Left renal cortex interstitium (tissue), 4 donors: Measurements from ENCODE around the gene JPH3. TPM values are rescaled to one million over a fixed set of nuclear protein-coding genes. Genes with fewer than 3 reads are reported as not detected.

Experiments used
- DNase-seq, 4 donors: peaks; one replicate each; pipeline ENCODE4 v3.0.0-alpha.2; 2013; ENCODE audit warnings: low read depth in 4 of 4, low spot score in 2 of 4, missing footprints in 1 of 4
- polyA plus RNA-seq, 4 donors: library from polyadenylated mRNA; unstranded; fragments of 120-200 nt; gene quantifications; one replicate each; pipeline ENCODE4 v1.2.1, GENCODE V29; 2013; ENCODE audit not compliant: insufficient read length in 4 of 4

JPH3 gene
- polyA plus RNA-seq, 4 donors: 0.49 to 1.3 (median 0.91) TPM

DNA sequence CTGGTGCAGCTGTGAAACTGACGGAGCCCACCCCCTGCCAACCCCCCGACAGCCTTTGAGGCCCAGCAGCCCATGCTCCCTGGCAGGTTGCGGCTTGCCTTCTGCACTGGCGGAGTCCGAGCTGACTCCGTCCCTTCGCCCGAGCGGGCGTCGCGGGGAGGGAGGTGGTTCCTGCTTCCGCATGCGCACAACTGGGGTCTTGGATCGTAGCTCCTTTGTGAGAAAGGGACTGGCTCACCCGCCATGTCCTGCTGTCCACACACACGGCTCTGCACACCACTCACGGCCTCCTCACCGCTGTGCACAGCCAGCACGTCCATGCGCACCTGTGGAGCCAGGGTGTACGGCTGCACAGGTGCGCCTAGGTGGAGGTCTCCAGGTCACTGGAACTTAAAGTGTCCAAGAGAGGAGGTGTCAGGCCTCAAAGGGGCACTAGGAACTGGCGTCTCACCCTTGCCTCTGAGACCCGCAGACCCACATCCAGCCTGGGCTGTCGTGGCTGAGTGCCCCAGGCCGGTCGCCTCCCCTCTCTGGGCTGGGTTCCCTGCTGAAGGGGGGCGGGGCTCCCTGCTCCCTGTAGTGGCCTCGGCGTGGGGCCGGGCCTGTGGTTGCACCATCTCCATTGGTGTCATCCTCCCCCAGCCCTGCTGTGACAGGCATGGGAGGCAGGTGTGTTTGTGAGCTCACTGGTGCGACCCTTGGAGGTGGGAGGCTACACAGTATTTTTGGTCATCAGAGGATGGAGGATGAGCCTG, 45.3 kb downstream of the JPH3 start:
- no peak for DNase-seq

DNA sequence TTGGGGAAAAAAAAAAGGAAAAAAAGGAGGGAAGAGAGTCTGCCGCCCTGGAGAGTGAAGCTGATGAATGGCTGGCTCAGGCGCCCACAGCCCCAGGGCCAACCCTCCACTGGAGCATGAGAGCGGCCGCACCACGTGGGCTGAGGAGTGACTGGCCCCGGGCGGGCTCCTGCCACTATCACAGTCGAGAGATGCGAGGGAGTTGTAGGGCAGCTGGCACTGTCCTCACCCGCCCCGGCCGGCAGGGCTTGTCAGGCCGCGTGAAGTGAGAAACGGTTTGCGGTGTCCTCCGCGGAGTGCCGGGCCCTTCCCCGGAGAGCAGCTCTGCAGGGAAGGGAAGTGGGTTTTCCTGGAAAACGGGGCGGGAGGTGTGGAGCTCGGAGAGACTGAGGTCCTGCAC, 45.9 kb downstream of the JPH3 start:
- peak in 1 of 4 donors; percentile 25 for DNase-seq

DNA sequence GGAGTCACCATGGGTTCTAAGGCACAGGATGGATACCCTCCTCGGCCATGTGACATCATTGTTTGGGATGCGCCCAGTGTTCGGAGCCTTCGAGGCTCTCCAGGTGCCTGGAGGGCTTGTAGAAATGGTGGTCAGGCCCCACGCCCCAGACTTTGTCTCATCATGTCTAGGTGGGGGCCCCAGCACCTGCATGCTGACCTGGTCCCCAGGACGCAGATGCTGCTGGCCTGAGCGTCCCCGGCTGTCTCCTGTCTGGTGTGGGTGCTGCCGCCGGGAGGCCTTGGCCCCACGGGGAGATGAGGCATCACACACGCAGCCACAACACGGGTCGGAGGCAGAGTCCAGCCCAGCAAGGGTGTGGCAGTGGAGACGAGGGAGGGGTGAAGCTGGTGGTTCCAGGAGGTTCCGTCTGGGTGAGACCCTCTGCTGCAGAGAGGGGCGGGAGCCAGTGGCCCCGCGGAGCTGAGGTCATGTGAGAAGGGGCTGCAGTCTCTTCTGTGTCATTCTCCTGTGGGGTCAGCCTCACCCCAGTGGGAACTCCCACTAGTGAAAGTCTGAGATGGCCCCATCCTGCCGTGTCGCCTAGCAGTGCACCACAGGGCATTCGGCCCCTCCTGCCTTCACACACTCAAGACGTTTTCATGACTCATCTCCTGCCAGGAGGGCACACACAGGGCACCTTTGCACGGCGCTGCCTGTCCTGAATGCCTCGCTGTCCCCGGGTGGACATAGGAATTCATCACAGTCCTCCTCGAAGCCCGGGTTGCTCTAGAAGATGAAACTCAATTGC, 46.6 kb downstream of the JPH3 start:
- DNase-seq: no peak

DNA sequence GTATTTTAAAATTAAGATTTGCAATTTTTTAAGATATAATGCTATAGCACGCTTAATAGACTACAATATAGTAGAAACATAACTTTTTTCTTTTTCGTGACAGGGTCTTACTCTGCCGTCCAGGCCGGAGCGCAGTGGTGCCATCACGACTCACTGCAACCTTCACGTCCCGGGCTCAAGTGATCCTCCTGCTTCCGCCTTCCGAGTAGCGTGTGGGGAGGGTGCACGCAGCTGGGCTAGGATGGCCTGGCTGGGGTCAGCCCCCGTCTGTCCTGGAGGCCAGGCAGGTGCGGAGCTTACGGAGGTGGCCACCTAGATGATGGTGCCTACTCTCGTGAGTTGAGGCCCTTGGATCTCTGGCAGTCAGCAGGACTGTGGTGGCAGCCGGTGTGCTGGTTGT, 50.1 kb downstream of the JPH3 start:
- no peak for DNase-seq

DNA sequence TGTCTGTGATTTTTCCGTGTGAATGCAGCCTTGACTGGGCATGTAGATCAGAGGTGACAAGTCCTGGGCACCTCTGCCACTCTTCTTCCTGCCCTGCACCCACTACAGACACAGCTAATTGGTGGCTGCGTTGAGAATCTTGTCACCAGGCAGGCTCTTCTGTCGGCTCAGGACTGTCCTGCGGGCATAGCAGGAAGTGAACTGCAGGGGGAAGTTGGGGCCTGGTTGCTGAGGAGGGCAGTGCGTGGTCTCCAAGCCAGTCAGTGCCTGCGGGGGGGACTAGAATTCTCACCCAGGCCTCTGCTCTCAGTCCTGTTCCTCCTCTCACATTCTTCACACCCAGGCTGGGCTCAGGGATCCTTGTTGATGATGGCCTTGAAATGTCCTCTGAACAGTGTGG, 50.5 kb downstream of the JPH3 start:
- no peak for DNase-seq

DNA sequence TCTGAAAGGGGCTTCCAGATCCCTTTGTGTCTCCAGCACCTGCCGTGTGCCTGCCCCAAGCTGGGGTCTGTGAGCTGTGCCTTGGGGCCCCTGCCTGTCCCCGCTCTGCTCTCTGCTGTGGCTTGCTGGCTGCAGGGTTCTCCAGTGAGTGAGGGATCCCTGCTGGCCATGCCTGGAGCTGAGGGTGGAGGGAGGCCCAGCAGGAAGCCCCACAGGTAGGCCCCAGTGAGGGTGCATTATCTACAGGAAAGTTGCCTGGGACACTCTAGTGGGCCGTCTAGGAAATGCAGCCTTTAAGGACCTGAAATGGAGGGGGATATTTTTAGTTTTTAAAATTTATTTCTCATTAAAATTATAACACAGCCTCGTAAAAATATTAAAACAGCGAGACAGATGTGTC, 50.9 kb downstream of the JPH3 start:
- no peak for DNase-seq

DNA sequence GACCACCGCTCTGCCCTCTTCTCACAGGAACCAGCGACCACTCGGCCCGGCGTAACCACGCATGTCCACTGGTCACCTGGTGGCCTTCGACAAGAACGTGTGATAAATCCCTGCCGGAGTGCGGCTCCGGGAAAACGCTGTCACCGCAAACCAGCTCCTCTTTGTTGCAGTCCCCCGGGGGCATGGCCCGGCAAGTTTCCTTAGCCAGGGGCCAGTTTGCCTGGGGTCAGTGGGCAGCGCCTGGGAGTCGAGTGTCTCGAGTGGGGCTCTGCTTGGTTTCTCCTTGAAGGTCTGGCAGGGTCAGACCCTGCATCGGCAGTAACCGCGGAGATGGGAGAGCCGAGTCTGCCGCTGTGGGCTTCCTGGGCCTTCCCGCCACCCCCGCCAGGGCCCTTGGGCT, 52.5 kb downstream of the JPH3 start:
- no peak for DNase-seq

DNA sequence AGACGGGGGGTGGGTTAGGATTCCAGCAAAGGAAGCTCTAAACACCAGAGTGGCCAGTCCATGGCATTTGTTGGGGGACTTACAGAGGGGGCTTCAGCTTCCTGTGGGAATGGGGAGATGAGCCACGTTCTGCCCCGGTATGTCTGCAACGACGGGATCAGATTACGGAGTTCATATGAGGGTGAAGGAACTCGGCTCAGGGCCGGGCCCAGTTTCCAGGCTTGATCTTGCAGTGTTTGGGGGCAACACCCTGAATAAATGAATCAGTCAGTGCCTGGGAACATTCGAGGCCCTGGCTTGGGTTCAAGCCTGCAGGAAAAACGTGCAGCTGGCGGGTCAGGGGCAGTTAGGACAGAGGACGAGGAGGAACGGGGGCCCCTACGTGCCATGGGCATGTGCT, 54.0 kb downstream of the JPH3 start:
- DNase-seq: no peak

DNA sequence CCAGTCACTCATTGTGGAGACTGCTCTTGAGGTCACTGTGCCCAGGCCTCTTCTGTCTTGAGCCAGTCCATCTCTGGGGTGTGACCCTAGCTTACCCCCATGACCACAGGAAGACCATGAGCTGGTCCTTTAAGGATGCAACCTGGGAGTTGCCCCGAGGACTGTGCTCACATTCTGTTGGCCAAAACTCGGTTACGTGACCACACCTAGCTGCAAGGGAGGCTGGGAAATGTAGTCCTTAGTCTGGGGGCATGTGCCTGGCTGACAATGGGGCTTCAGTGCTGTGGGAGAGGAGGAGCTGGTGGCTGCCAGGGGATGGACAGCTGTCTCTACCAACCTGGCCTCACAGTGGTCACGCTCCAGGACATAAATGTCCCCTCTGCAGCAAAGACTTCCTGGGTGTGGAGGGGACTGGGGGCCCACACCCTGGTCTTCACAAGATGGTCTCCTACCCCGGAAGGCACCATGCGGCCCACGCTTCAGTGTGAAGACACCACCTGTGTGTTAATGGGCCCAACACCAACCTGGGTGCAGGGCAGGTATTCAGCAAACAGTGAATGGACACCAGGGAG, 55.4 kb downstream of the JPH3 start:
- DNase-seq: no peak

DNA sequence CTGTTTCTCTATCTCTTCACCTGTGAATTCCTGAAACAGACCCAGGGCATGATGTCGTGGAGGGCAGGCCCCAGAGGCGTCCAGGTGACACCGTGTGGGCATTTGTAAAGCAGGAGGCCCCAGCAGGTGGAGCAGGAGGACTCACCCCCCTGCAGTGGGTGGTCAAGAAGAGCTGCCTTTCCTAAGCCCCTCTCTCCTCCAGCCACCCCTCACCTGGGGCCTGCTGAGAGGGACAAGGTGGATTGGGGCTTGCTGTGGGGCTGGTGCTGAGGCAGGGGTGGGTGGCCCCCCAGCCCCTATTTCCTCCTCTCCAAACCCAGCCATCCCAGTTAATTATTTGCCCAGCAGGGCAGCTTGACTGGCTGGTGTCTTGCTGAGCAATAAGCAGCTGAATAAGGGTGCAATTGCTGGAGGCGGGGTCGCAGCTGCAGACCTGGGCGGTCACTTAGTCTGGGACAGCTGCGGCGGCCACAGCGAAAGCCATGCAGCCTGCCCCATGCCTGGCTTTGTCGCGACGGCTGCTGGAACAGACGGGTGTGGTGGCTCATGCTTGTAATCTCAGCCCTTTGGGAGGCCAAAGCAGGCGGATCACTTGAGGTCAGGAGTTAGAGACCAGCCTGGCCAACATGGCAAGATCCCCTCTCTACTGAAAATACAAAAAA, 56.4 kb downstream of the JPH3 start:
- DNase-seq: no peak

DNA sequence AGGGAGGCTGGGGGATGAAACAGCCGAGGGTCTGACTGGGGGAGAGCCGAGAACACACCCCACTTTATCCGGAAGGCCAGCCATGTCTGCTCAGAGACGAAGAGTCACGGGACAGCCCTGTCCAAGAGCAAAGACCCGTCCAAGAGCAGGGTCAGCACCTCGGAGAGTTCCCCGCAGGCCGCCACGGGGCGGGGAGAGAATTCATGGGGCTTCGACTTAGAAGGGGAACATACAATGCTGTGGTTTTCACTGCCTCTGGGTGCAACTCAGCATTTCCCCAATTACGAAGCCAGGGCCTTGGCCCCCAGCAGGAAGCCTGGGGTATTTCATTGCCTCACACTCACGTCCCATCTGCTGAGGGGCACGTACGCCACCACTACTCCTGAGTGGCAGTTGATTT, 59.3 kb downstream of the JPH3 start:
- peak in 3 of 4 donors; percentile 28 to 66 (median 45) for DNase-seq

DNA sequence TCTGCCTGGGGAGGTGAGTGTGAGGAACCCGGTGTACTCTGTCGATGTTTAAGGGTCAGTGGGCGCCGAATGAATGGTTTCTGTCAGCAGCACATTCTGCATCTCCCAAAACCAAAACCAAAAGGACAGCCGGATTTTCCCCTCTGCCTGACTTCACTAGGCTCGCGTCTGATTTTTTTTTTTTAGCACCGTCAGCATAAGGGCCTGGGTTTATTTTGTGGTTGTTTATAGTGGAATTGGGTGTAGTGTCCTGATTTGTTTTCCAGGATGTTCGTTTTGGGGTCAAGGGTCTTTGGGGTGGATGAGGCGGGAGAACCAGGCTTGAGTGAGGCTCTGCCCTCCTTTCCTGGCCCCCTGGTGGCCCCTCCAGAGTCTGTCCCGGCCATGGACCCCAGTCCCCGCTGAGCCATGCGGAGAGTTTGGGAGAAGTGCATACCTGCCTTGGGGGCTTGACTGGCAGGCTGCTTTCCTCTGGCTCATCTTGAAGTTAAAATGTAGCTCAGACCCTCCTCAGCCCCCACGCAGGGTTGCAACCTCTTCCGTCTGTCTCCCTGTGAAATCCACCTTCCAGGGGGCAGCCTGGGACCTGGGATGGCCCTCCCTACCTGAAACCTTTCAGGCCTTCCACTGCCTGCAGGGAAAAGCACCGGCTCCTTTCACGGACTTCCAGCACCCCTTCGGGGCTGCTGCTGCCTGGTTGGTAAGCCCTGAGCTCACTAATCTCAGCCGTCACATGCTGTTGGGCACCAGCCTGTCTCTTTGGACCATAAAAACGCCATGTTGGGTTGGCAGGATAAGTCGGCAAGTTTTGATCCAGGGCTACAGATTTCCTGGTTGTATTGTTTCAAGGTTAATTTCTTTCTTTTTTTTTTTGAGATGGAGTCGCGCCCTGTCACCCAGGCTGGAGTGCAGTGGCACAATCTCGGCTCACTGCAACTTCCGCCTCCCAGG, 60.2 kb downstream of the JPH3 start:
- no peak for DNase-seq

DNA sequence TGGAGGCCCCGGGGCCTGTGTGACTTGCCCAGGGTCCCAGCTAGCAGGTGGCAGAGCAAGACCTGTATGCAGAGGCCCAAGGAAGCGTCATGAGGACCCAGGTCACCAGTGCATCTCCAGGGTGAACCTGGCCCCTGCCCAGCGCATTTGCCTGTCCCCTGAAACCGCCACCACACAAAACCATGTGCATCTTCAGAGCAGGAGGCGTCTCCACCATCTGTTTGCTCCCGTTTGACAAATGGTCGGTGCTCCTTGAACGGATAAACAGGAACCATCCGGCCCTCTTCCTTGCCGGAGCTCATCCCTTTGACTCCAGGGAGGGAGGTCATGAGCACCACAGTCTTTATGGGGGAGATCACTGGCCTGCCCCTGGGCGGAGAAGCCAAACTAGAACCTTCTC, 62.5 kb downstream of the JPH3 start:
- no peak for DNase-seq

DNA sequence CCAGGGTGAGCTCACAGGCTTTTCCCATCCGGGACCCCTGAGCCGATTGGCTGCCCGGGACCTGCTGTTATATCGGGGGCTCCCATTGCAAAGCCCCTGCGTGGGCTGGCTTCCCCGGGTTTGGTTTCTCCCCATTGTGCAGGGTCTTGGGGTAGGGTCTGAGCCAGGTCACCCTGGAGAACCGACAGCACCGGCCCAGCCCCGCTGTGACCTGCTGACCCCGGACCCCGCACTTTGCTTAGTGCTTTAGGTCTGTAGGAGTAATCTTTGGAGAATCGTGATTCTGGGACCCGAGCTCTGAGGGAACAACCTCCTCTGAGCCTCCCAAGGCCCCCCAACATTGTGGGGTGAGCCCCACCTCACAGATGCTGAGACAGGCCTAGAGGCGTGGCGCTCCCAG, 62.9 kb downstream of the JPH3 start:
- DNase-seq: no peak

DNA sequence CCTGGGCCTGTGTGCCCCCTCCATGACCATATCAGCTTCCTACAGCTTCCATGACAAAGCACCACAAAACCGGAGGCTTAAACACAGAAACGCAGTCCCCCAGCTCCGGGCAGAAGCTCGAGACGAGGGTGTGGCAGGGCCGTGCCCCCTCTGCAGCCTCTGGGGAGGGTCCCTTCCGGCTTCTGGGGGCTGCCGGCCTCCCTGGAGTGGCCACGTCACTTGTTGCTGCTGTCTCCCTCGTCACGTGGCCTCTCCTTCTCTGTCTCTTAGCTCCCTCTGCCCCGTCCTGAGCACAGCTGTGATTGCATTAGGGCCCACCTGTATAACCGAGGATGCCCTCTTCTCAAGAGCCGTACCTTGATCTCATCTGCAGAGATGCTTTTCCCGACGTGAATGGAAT, 64.6 kb downstream of the JPH3 start:
- DNase-seq: no peak

DNA sequence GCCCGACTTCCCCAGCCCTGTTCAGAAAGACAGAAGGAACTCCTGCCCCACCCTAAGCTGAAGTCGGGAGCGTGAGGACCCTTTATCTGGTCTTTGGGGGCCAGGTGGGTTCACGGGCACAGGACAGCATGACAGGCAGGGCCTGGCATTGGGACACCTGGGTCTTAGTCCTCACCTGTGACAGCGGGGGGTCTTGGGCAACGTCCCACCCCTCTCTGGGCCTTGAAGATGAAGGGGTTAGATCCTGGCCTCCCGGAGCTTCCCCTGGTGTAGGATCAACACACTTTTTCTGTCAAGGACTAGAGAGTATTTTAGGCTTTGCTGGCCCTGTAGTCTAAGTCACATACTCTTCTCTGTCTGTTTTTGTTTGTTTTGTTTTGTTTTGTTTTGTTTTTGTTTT, 65.1 kb downstream of the JPH3 start:
- DNase-seq: no peak

DNA sequence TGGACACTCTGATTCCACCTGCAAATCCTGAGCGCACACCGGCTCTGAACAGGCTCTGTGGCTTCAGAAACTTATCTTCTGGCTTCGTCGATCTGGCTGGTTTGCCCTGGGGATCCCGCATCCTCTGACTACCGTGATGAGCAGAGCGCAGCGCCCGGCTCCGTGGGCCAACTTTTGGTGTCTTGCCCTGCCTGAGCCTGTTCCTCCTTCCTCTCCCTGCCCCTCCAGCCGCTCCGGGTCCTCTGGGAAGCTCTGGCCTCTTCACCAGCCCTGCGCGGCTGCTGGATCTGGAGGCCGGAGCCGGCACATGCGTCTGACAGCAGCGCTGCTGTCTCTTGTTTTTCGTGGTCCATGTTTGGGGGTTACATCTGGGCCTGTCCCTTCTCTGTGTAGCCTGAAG, 65.6 kb downstream of the JPH3 start:
- no peak for DNase-seq

DNA sequence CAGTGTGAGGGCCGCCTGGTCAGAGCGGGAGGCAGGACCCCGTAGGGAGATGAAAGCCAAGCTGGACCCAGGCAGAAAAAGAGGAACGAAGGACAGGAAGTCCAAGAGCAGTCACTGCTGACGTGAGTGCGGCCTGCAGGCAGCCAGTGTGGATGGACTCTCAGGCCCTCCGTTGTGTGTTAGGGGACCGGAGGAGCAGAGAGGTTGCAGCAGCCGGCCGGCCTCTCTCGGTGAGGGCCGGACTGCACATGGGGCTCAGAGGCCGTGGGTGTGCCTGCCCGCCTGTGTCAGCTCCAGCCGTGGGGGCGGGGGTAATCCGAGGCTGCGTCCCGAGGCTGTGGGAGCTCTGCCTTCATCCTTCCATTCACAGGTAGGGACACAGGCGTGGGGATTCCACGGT, 67.4 kb downstream of the JPH3 start:
- DNase-seq: no peak

DNA sequence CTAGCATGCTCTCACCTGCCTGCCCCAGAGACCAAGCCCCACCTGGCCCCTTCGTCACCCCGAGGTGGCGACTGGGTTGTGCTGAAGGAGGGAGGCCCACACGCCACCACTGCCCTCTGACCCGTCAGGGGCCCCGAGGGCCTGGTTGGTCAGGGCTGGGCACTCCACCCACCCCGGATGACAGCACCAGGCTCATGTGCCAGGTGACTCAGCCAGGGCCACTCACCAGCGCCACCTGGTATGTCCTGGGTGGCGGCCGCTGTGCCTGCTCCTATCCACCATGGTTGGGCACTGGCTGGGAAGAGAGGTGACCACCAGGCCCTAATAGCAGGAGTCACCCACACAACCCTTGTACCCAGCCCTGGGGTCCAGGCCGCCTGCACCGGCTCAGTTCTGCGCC, 68.9 kb downstream of the JPH3 start:
- DNase-seq: no peak

DNA sequence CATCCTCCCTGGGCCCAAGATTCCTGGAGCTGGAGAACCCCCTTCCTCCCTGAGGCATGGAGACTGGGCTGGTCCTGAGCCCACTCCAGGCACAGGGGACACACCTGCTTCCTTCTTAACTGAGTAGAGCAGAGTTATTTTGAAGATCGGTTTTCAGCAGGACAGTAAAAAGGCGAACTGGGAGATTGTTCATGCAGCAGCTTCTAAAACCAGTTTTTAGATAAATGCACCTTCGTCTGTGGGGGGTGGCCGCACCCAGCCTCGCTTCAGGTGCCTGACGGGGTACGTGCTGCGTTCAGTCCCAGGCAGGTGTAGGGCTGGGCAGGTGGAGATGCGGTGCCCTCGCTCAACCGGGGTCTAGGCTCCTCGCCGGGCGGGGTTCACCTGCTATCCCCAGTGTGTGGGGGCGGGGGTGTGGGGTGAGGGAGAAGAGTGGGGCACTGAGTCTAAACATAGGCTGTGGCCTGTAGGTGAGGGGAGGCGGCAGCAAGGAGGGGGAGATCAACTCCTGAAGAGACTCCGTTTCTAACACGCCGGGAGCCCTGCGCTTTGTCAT, 69.5 kb downstream of the JPH3 start:
- DNase-seq: no peak
